Trophoblast cell (in vitro differentiated cells and primary cell): ENCODE measurements around the gene ZBTB24.

ENCODE experiments used
- DNase-seq, 2 donors: peaks; one replicate each; pipeline ENCODE4 v3.0.0-alpha.2; 2016
- H2AFZ ChIP-seq: 2 replicates; pipeline ENCODE4 v1.6.1; 2013; ENCODE audit warnings: low read length, moderate library complexity, mild to moderate bottlenecking; ENCODE audit not compliant: insufficient read depth, poor library complexity
- H2AK5ac ChIP-seq: 2 replicates; pipeline ENCODE4 v1.6.1; 2013; ENCODE audit warnings: mild to moderate bottlenecking, low read length
- H2BK120ac ChIP-seq: 2 replicates; pipeline ENCODE4 v1.6.1; 2013; ENCODE audit warnings: low read length, mild to moderate bottlenecking, moderate library complexity; ENCODE audit not compliant: insufficient read depth, poor library complexity
- H2BK12ac ChIP-seq: 2 replicates; pipeline ENCODE4 v1.6.1; 2013; ENCODE audit warnings: mild to moderate bottlenecking, low read length, moderate library complexity
- H2BK5ac ChIP-seq: 2 replicates; pipeline ENCODE4 v1.6.1; 2013; ENCODE audit warnings: low read length, low read depth, moderate library complexity, mild to moderate bottlenecking; ENCODE audit not compliant: poor library complexity
- H3K14ac ChIP-seq: 2 replicates; pipeline ENCODE4 v1.6.1; 2013; ENCODE audit warnings: mild to moderate bottlenecking, low read length
- H3K18ac ChIP-seq: 2 replicates; pipeline ENCODE4 v1.6.1; 2013; ENCODE audit warnings: mild to moderate bottlenecking, low read length
- H3K23ac ChIP-seq: 2 replicates; pipeline ENCODE4 v1.6.1; 2013; ENCODE audit warnings: low read length
- H3K27ac ChIP-seq: 2 replicates; pipeline ENCODE4 v1.5.1; 2013; ENCODE audit warnings: low read depth, mild to moderate bottlenecking, inconsistent platforms, low read length, moderate library complexity
- H3K27me3 ChIP-seq: 2 replicates; pipeline ENCODE4 v1.6.1; 2013; ENCODE audit warnings: inconsistent platforms, mild to moderate bottlenecking, low read length, moderate library complexity; ENCODE audit not compliant: insufficient read depth
- H3K36me3 ChIP-seq, 2 experiments: 1 replicate in 1 of 2; 2 replicates in 1 of 2; pipeline ENCODE4 v1.6.1; 2013; ENCODE audit warnings: low read length in 2 of 2, mild to moderate bottlenecking in 2 of 2, moderate library complexity in 1 of 2; ENCODE audit not compliant: insufficient read depth in 2 of 2, control insufficient read depth in 1 of 2
- H3K4ac ChIP-seq: 2 replicates; pipeline ENCODE4 v1.6.1; 2013; ENCODE audit warnings: low read depth, mild to moderate bottlenecking, low read length, moderate library complexity
- H3K4me1 ChIP-seq, 2 experiments: 1 replicate in 1 of 2; 2 replicates in 1 of 2; pipeline ENCODE4 v1.6.1; 2013; ENCODE audit warnings: low read length in 2 of 2, mild to moderate bottlenecking in 2 of 2, moderate library complexity in 1 of 2; ENCODE audit not compliant: insufficient read depth in 2 of 2, control insufficient read depth in 1 of 2
- H3K4me2 ChIP-seq: 2 replicates; pipeline ENCODE4 v1.6.1; 2013; ENCODE audit warnings: inconsistent platforms, mild to moderate bottlenecking, low read length, moderate library complexity
- H3K4me3 ChIP-seq: 2 replicates; pipeline ENCODE4 v1.5.1; 2013; ENCODE audit warnings: mild to moderate bottlenecking, low read depth, low read length, inconsistent platforms
- H3K79me1 ChIP-seq: one replicate; pipeline ENCODE4 v1.6.1; 2013; ENCODE audit warnings: low read length
- H3K79me2 ChIP-seq: 2 replicates; pipeline ENCODE4 v1.6.1; 2013; ENCODE audit warnings: low read length, mild to moderate bottlenecking; ENCODE audit not compliant: control insufficient read depth, insufficient read depth, poor library complexity
- H3K9ac ChIP-seq: 2 replicates; pipeline ENCODE4 v1.6.1; 2013; ENCODE audit warnings: mild to moderate bottlenecking, low read length
- H3K9me3 ChIP-seq: 2 replicates; pipeline ENCODE4 v1.6.1; 2013; ENCODE audit warnings: low read depth, mild to moderate bottlenecking, control low read depth, inconsistent platforms, low read length; ENCODE audit not compliant: insufficient read depth
- H4K12ac ChIP-seq: 2 replicates; pipeline ENCODE4 v1.6.1; 2013; ENCODE audit warnings: low read depth, mild to moderate bottlenecking, low read length, moderate library complexity
- H4K8ac ChIP-seq: 2 replicates; pipeline ENCODE4 v1.6.1; 2013; ENCODE audit warnings: low read depth, mild to moderate bottlenecking, low read length, moderate library complexity
- H4K91ac ChIP-seq: one replicate; pipeline ENCODE4 v1.6.1; 2013; ENCODE audit warnings: low read depth, mild to moderate bottlenecking, low read length, moderate library complexity
- WGBS: extraction: QIAGEN DNeasy Blood & Tissue Kit; methylation state at CpG from one replicate; pipeline ENCODE4 v1.1.7; 2013; ENCODE audit warnings: missing lambda C conversion rate; ENCODE audit not compliant: insufficient read length, insufficient coverage; ENCODE audit errors: extremely low coverage; 5-methylcytosine and 5-hydroxymethylcytosine counted together

Gene ZBTB24

DNA sequence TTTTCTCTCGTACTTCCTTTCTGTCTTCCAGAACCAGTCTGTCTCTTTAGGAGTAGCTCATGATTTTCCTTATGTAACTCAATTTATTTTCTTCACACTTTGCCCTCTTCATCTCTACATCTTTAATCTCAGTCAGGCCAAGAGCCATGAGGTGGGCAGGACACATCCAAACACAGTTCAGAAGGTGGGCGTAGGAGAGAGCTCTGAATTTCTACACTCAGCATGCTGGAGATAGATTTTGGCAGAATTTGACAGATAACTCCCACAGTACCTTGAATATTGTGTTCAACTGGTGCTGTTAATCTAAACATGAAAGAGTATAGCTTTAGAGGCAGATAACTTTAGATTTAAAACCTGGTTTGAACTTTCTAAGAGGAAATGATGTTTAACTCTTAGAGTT lies 23.8 kb upstream of the ZBTB24 start:
- H3K4me1 ChIP-seq, result peaks cover 0 to 2% of the 10 kb centered on the region in 2 experiments
- H3K14ac ChIP-seq, result no peak overlapping the region
- no peak overlapping the region for H3K4me2 ChIP-seq
- H3K18ac ChIP-seq, result no peak overlapping the region
- H4K91ac ChIP-seq, result no peak overlapping the region
- H4K8ac ChIP-seq, result no peak overlapping the region
- no peak overlapping the region for H4K12ac ChIP-seq
- no peak overlapping the region for H2AFZ ChIP-seq
- peaks cover 3% of the 10 kb centered on the region for H3K79me1 ChIP-seq
- H2BK12ac ChIP-seq, result no peak overlapping the region
- H3K23ac ChIP-seq, result no peak overlapping the region
- no peak overlapping the region for H3K4ac ChIP-seq
- no peak overlapping the region for H3K9ac ChIP-seq
- H2BK120ac ChIP-seq, result no peak overlapping the region
- H3K27me3 ChIP-seq, result no peaks in the 10 kb centered on the region
- no peak overlapping the region for H3K27ac ChIP-seq
- H2BK5ac ChIP-seq, result no peak overlapping the region
- no peaks in the 10 kb centered on the region for H3K79me2 ChIP-seq
- H3K36me3 ChIP-seq, result no peaks in the 10 kb centered on the region
- H3K4me3 ChIP-seq, result no peak overlapping the region
- H2AK5ac ChIP-seq, result no peak overlapping the region
- WGBS, result no CpG with 5 or more reads among the region's 2 CpGs
- no peak for DNase-seq
- peaks cover 10% of the 10 kb centered on the region for H3K9me3 ChIP-seq

- H3K9me3 ChIP-seq, result peaks cover 10% of the 10 kb centered on the region
- no peak overlapping the region for H3K23ac ChIP-seq
- H2AK5ac ChIP-seq, result no peak overlapping the region
- no peak overlapping the region for H3K18ac ChIP-seq
- no peak overlapping the region for H3K14ac ChIP-seq
- no peak for DNase-seq
- no peaks in the 10 kb centered on the region for H3K79me2 ChIP-seq
- H3K4me3 ChIP-seq, result no peak overlapping the region
- no peaks in the 10 kb centered on the region for H3K36me3 ChIP-seq
- no peak overlapping the region for H4K8ac ChIP-seq
- H2BK5ac ChIP-seq, result no peak overlapping the region
- no peak overlapping the region for H3K9ac ChIP-seq
- no CpG with 5 or more reads among the region's 2 CpGs for WGBS
- no peak overlapping the region for H4K12ac ChIP-seq
- H3K4me1 ChIP-seq, result no peaks in the 10 kb centered on the region
- no peak overlapping the region for H3K27ac ChIP-seq
- H3K4ac ChIP-seq, result no peak overlapping the region
- no peak overlapping the region for H2BK120ac ChIP-seq
- H3K4me2 ChIP-seq, result no peak overlapping the region
- H4K91ac ChIP-seq, result no peak overlapping the region
- H3K79me1 ChIP-seq, result peaks cover 3% of the 10 kb centered on the region
- no peak overlapping the region for H2BK12ac ChIP-seq
- H3K27me3 ChIP-seq, result no peaks in the 10 kb centered on the region
- no peak overlapping the region for H2AFZ ChIP-seq
These were observed 23.3 kb upstream of the ZBTB24 start for GRCh38 chr6:109506314-109506713.

DNA sequence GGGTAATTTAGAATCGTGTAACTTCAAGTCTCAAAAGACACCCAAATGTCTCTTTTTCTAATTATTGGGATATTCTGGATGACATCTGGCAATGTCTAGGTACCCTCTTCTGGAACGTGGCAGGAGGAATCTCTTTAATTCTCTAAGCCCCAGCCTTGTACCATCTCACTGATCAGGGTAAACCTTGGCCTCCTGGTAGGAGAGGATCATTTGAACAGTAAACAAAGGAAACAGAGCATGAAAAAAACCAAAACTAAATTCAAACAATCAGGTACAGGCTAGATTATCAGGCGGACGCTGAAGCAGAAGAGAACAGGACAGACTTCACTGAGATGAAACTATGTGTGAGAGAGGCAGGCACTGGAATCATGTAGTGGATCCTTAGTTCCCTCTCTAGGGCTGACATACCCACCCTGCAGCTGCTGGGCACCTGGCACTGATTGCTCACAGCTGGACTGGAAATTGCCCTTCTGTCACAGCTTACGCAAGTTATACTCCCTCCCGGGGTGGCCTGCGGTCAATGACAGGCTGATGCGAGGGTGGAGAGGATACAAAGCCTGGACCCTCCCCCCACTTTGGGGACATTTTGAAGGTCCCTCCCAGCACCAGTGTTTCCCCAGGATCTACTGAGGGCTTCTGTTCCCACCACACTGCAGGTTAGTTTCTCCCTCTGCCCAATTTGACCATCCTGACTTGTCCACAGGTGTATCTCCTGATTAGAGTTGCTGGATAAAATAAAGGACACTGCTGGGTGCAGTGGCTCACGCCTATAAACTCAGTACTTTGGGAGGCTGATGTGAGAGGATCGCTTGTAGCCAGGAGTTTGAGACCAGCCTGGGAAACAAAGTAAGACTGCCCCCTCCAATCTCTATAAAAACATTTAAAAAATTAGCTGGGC lies 20.6 kb upstream of the ZBTB24 start:
- no CpG with 5 or more reads among the region's 10 CpGs for WGBS
- DNase-seq, result peak; percentile 21 to 37
- H3K18ac ChIP-seq, result no peak overlapping the region
- H4K8ac ChIP-seq, result no peak overlapping the region
- H3K9ac ChIP-seq, result no peak overlapping the region
- no peak overlapping the region for H3K4ac ChIP-seq
- H3K14ac ChIP-seq, result no peak overlapping the region
- H2BK120ac ChIP-seq, result peak overlapping the region; percentile 20
- no peak overlapping the region for H3K4me2 ChIP-seq
- H3K23ac ChIP-seq, result no peak overlapping the region
- H3K79me1 ChIP-seq, result peaks cover 3% of the 10 kb centered on the region
- H3K4me3 ChIP-seq, result no peak overlapping the region
- no peak overlapping the region for H4K91ac ChIP-seq
- peak overlapping the region; percentile 36 for H2BK12ac ChIP-seq
- no peaks in the 10 kb centered on the region for H3K9me3 ChIP-seq
- H3K79me2 ChIP-seq, result no peaks in the 10 kb centered on the region
- no peak overlapping the region for H4K12ac ChIP-seq
- H3K27me3 ChIP-seq, result no peaks in the 10 kb centered on the region
- no peak overlapping the region for H3K27ac ChIP-seq
- peak overlapping the region; percentile 75 for H2AK5ac ChIP-seq
- no peak overlapping the region for H2BK5ac ChIP-seq
- no peak overlapping the region for H2AFZ ChIP-seq
- H3K4me1 ChIP-seq, result no peaks in the 10 kb centered on the region
- no peaks in the 10 kb centered on the region for H3K36me3 ChIP-seq

DNA sequence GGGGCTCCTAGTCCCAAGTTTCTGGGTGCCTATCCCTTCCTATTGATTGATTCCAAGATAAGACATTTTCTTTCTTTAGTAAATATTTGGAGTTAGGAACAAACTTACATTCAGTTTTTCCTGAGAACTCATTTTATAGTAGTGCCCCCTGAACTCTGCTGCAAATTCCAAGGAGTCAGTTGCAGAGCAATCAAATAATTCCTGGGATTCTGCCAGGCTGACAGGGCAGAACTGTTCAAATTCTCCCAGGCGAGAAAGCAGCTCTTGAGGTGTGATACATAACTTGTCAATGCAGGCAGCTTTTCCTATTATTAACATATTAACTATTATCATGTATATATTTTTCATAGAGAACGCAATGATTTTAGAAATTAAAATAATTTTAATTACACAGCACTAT lies 15.9 kb upstream of the ZBTB24 start:
- Histone ChIP-seq H3K79me2 (no peaks in the 10 kb centered on the region), H4K8ac (no peak overlapping the region), H3K27ac (no peak overlapping the region), H3K4me3 (no peak overlapping the region), H3K36me3 (no peaks in the 10 kb centered on the region), H3K79me1 (peaks cover 2% of the 10 kb centered on the region), H3K4ac (no peak overlapping the region), H3K23ac (no peak overlapping the region), H3K9ac (no peak overlapping the region), H4K12ac (no peak overlapping the region), H3K4me2 (no peak overlapping the region), H2AK5ac (no peak overlapping the region), H3K18ac (no peak overlapping the region), H3K9me3 (peaks cover 2% of the 10 kb centered on the region), H3K27me3 (no peaks in the 10 kb centered on the region), H2BK120ac (no peak overlapping the region), H3K4me1 (no peaks in the 10 kb centered on the region), H2BK5ac (no peak overlapping the region), H3K14ac (no peak overlapping the region), H2BK12ac (no peak overlapping the region), H4K91ac (no peak overlapping the region), H2AFZ (no peak overlapping the region)
- WGBS, result no CpG with 5 or more reads among the region's 2 CpGs
- DNase-seq, result no peak
